ENCODE measurements around the gene PGBD2. TPM values are rescaled to one million over a fixed set of nuclear protein-coding genes. Genes with fewer than 3 reads are reported as not detected.

PGBD2 gene
- total and polyA plus RNA-seq, 2 of the 8 experiments (the other 6 are each of a cell fraction or from before 2014, with no cell fraction given): 4.5 to 7.7 TPM

GRCh38 chr1:248860007-248860406, 46.0 kb upstream of the PGBD2 start (continued):
- TF ChIP-seq ATF2 (IDR thresholded peaks at IDR 0.05; ENCODE audit: low read length) (no peak), NANOG (IDR thresholded peaks at IDR 0.05; ENCODE audit: insufficient read depth, low read depth, low read length, poor library complexity, severe bottlenecking) (no peak), USF2 (IDR thresholded peaks at IDR 0.05; ENCODE audit: low read length) (no peak), CTCF (IDR thresholded peaks at IDR 0.05; ENCODE audit: control extremely low read depth in 1 of 3, insufficient read depth in 1 of 3, low read depth in 1 of 3, low read length in 3 of 3) (no peak), SRF (IDR thresholded peaks at IDR 0.05; ENCODE audit: low read depth, low read length) (no peak), SIX5 (IDR thresholded peaks at IDR 0.05; ENCODE audit: low read depth, low read length) (no peak)
